Heart right ventricle (tissue), 16 donors: ENCODE measurements around the gene NWD2. TPM values are rescaled to one million over a fixed set of nuclear protein-coding genes. Genes with fewer than 3 reads are reported as not detected.
A peak's percentile ranks its signal among the peaks of the same experiment; 100 is the strongest.

Source experiments
- ATAC-seq, 8 donors: fragments of 200-7000 bp; cut with Tn5 transposase; one replicate each; pipeline ENCODE4 v1.9.1; 2020; ENCODE audit warnings: mild to moderate bottlenecking in 8 of 8, moderate library complexity in 8 of 8, moderate number of reproducible peaks in 1 of 8
- DNase-seq, 2 donors: peaks; one replicate each; pipeline ENCODE4 v3.0.0-alpha.2; 2020
- H3K27ac ChIP-seq, 10 donors: fragments of 200-600 bp; sonication (generic) in 2 of 10; one replicate each; pipeline versions ENCODE4 v1.5.0 to v1.8.0; 2020 to 2022; ENCODE audit warnings: mild to moderate bottlenecking in 3 of 10
- H3K27me3 ChIP-seq, 7 donors: fragments of 200-600 bp; one replicate each; pipeline ENCODE4 v1.8.0; 2021 to 2022; ENCODE audit warnings: mild to moderate bottlenecking in 2 of 7
- H3K36me3 ChIP-seq, 9 donors: fragments of 200-600 bp; sonication (generic) in 1 of 9; one replicate each; pipeline versions ENCODE4 v1.5.0 to v1.8.0; 2020 to 2022; ENCODE audit warnings: mild to moderate bottlenecking in 2 of 9
- H3K4me1 ChIP-seq, 9 donors: fragments of 200-600 bp; sonication (generic) in 1 of 9; one replicate each; pipeline versions ENCODE4 v1.5.0 to v1.8.0; 2020 to 2022; ENCODE audit warnings: mild to moderate bottlenecking in 4 of 9
- H3K4me3 ChIP-seq, 10 donors: fragments of 200-600 bp; sonication (generic) in 2 of 10; one replicate each; pipeline versions ENCODE4 v1.5.0 to v1.8.0; 2020 to 2022; ENCODE audit warnings: mild to moderate bottlenecking in 7 of 10, moderate library complexity in 2 of 10
- H3K9me3 ChIP-seq, 11 donors: fragments of 200-600 bp in 10 of 11; sonication (generic) in 2 of 11; one replicate each; pipeline versions ENCODE4 v1.5.0 to v1.8.0; 2013 to 2022; ENCODE audit warnings: mild to moderate bottlenecking in 2 of 11, control low read depth in 1 of 11, moderate library complexity in 1 of 11
- CTCF ChIP-seq, 9 donors: fragments of 200-600 bp; sonication (generic) in 2 of 9; IDR thresholded peaks; one replicate each; pipeline versions ENCODE4 v1.5.0 to v1.8.0; 2021 to 2022; ENCODE audit warnings: antibody characterized with exemption in 9 of 9, mild to moderate bottlenecking in 5 of 9, moderate library complexity in 1 of 9
- WGBS, 2 donors: extraction: QIAGEN DNeasy Blood & Tissue Kit; methylation state at CpG; one replicate each; pipeline ENCODE4 v1.1.7; 2013; ENCODE audit warnings: inconsistent platforms in 1 of 2; 5-methylcytosine and 5-hydroxymethylcytosine counted together
- intact Hi-C, 10 donors: fragments of 100-400 bp; cut with DNase I; formaldehyde crosslinking; loops; one replicate each; pipeline versions ENCODE4 v1.11.1 to v1.14.2; 2022
- polyA plus RNA-seq, 2 donors: library from polyadenylated mRNA; stranded (reverse); fragments of 200-250 nt; gene quantifications; one replicate each; pipeline ENCODE4 v1.2.3, GENCODE V29; 2013
- total RNA-seq, 10 donors: library from RNA; stranded (reverse); fragmentation: NEBNext Ultra II Directional in 3 of 10; extraction: Animal tissue kit (Norgen Biotek cat#: 25700) in 3 of 10; gene quantifications; one replicate each; pipeline versions ENCODE4 v1.2.1 to v1.2.4, GENCODE V29; 2021 to 2023
- donor health status: Arrhythmogenic right ventricular cardiomyopathy.
- donor health status: ischemic (EF 13 %, LVEDD 7.1; RV severe dilation, severe dysfunction).
- donor health status: healthy with polysubstance abuse.
- donor health status: DM: no; HTN: yes; CAD: no.
- donor health status: DM: no; HTN: no; CAD: no.
- donor health status: ischemic (EF 25% LVEDD 6.9; RV normal size, moderate dysfunction).
- donor health status: ischemic (EF 25% LVEDD 5.7; RV mildly dilated, moderate dysfunction).
- donor health status: healthy.
- donor health status: DM: yes; HTN: yes; CAD: no.
- donor health status: Ischemic cardiomyopathy.
- donor health status: ischemic (EF 35%, LVEDD 5.7; RV mildly dilated, moderate dysfunction).
- donor health status: nonischemic (EF 11% LVEDD 7.7; RV severe dilation, severe dysfunction).
- donor health status: DM: yes; HTN: yes; CAD: no.
- donor health status: PGD.
- donor health status: ischemic (EF 29% LVEDD 5.4; RV normal size, mild dysfunction).
- donor health status: nonischemic (EF 23%, LVEDD 6.1; RV moderate dilation, normal function).

The NWD2 gene
- total and polyA plus RNA-seq, 12 donors, result 0.02 to 0.37 (median 0.04) TPM; not detected in 7

- no peak for ATAC-seq
Measured at GRCh38 chr4:37431417-37431743, 186.8 kb downstream of the NWD2 start.

GRCh38 chr4:37434469-37434868, 189.9 kb downstream of the NWD2 start:
- H3K4me1 ChIP-seq, result no peaks in the 10 kb centered on the region
- H3K4me3 ChIP-seq, result no peak overlapping the region
- intact Hi-C loops, result no loop called here
- no peaks in the 10 kb centered on the region for H3K36me3 ChIP-seq
- peak in 1 of 9 donors; percentile 11 for TF ChIP-seq CTCF (IDR thresholded peaks at IDR 0.05)
- WGBS, 2 donors, result 46 to 56% methylated on average over 3 of the region's 3 CpGs
- no peaks in the 10 kb centered on the region for H3K9me3 ChIP-seq
- ATAC-seq, result no peak
- no peak for DNase-seq
- H3K27ac ChIP-seq, result no peak overlapping the region
- peaks cover 0 to 17% (median 10%) of the 10 kb centered on the region in 7 donors for H3K27me3 ChIP-seq

More at GRCh38 chr4:37431417-37431743, 186.8 kb downstream of the NWD2 start:
- TF ChIP-seq CTCF (IDR thresholded peaks at IDR 0.05), result no peak
- DNase-seq, result no peak
- Histone ChIP-seq H3K4me3 (no peak overlapping the region), H3K4me1 (no peaks in the 10 kb centered on the region), H3K27me3 (peaks cover 0 to 23% (median 10%) of the 10 kb centered on the region in 7 donors), H3K9me3 (no peaks in the 10 kb centered on the region), H3K36me3 (no peaks in the 10 kb centered on the region), H3K27ac (no peak overlapping the region)
- 23 to 29% methylated on average over 1 of the region's 1 CpG for WGBS, 2 donors
- intact Hi-C loops, result no loop called here

GRCh38 chr4:37436546-37436945, 192.0 kb downstream of the NWD2 start:
- Histone ChIP-seq H3K36me3 (no peaks in the 10 kb centered on the region), H3K9me3 (no peaks in the 10 kb centered on the region), H3K4me3 (no peak overlapping the region), H3K4me1 (no peaks in the 10 kb centered on the region), H3K27me3 (peaks cover 0 to 17% (median 10%) of the 10 kb centered on the region in 7 donors), H3K27ac (no peak overlapping the region)
- no peak for ATAC-seq
- DNase-seq, result no peak
- no peak for TF ChIP-seq CTCF (IDR thresholded peaks at IDR 0.05)
- intact Hi-C loops, result no loop called here
- 85 to 94% methylated on average over 1 of the region's 1 CpG for WGBS, 2 donors

- DNase-seq, result no peak
- 69 to 73% methylated on average over 4 of the region's 4 CpGs for WGBS, 2 donors
- Histone ChIP-seq H3K9me3 (no peaks in the 10 kb centered on the region), H3K4me1 (no peaks in the 10 kb centered on the region), H3K4me3 (no peak overlapping the region), H3K27ac (no peak overlapping the region), H3K36me3 (no peaks in the 10 kb centered on the region), H3K27me3 (peaks cover 0 to 17% (median 10%) of the 10 kb centered on the region in 7 donors)
- TF ChIP-seq CTCF (IDR thresholded peaks at IDR 0.05), result no peak
- intact Hi-C loops, result no loop called here
- no peak for ATAC-seq
Measured at GRCh38 chr4:37437163-37437562, 192.6 kb downstream of the NWD2 start.
